CD4-positive, alpha-beta T cell treated with Interferon gamma for 1 hour (primary cell): ENCODE measurements around the gene C4orf46.
"Not testable (repeated sequence)": the region's sequence is repeated elsewhere in the genome, so short reads cannot be mapped to it uniquely, and the experiment has no call there.

Source experiments
- DNase-seq: peaks from one replicate; pipeline ENCODE4 v3.0.0-alpha.2; 2020

Gene C4orf46

GRCh38 chr4:158671665-158671914 lies at the start of gene C4orf46:
C4orf46 (minus strand) TSS chr4:158671887; CDS start chr4:158671801, 86 bp downstream.
- DNase-seq, result no peak

- no peak for DNase-seq
Observed at GRCh38 chr4:158715802-158716201, 44.1 kb upstream of the C4orf46 start.

- DNase-seq, result no peak
Observed at GRCh38 chr4:158714937-158715336, 43.2 kb upstream of the C4orf46 start.

GRCh38 chr4:158712622-158713021 lies 40.9 kb upstream of the C4orf46 start:
- DNase-seq, result not testable (repeated sequence)

- no peak for DNase-seq
Observed at GRCh38 chr4:158710814-158711213, 39.1 kb upstream of the C4orf46 start.

- DNase-seq, result no peak
Observed at GRCh38 chr4:158704274-158704673, 32.6 kb upstream of the C4orf46 start.

GRCh38 chr4:158688813-158689212 lies 17.1 kb upstream of the C4orf46 start:
- no peak for DNase-seq

- DNase-seq, result no peak
Observed at GRCh38 chr4:158682066-158682465, 10.4 kb upstream of the C4orf46 start.

GRCh38 chr4:158681629-158682028 lies 9.9 kb upstream of the C4orf46 start:
- no peak for DNase-seq

- no peak for DNase-seq
Observed at GRCh38 chr4:158678767-158679166, 7.1 kb upstream of the C4orf46 start.

- DNase-seq, result no peak
Observed at GRCh38 chr4:158676076-158676475, 4.4 kb upstream of the C4orf46 start.

GRCh38 chr4:158673633-158674032 lies 1.9 kb upstream of the C4orf46 start:
- no peak for DNase-seq

- DNase-seq, result peak; percentile 99
Observed at GRCh38 chr4:158671915-158672806, 474 bp upstream of the C4orf46 start, which contains the start of gene ETFDH. ETFDH (plus strand) TSS chr4:158672296; CDS start chr4:158672457, 161 bp downstream.

- DNase-seq, result peak; percentile 41
Observed at GRCh38 chr4:158670975-158671664, 567 bp downstream of the C4orf46 start.

GRCh38 chr4:158669310-158669709 lies 2.4 kb downstream of the C4orf46 start:
- no peak for DNase-seq

- DNase-seq, result peak; percentile 6
Observed at GRCh38 chr4:158667651-158668198, 4.0 kb downstream of the C4orf46 start.

- DNase-seq, result no peak
Observed at GRCh38 chr4:158666892-158667291, 4.8 kb downstream of the C4orf46 start.

- no peak for DNase-seq
Observed at GRCh38 chr4:158664806-158665205, 6.9 kb downstream of the C4orf46 start.

- DNase-seq, result not testable (repeated sequence)
Observed at GRCh38 chr4:158663707-158664625, 7.7 kb downstream of the C4orf46 start.

GRCh38 chr4:158663255-158663654 lies 8.4 kb downstream of the C4orf46 start:
- not testable (repeated sequence) for DNase-seq

GRCh38 chr4:158657291-158657690 lies 14.4 kb downstream of the C4orf46 start:
- DNase-seq, result no peak

- no peak for DNase-seq
Observed at GRCh38 chr4:158656439-158656838, 15.2 kb downstream of the C4orf46 start.

- DNase-seq, result no peak
Observed at GRCh38 chr4:158652920-158653319, 18.8 kb downstream of the C4orf46 start.
